Lung (tissue), 12 donors: ENCODE measurements around the gene CKLF. TPM values are rescaled to one million over a fixed set of nuclear protein-coding genes. Genes with fewer than 3 reads are reported as not detected.

Source experiments
- ATAC-seq: fragments of 200-7000 bp; cut with Tn5 transposase; one replicate; pipeline ENCODE4 v1.9.1; 2020; ENCODE audit warnings: moderate number of reproducible peaks; ENCODE audit not compliant: insufficient read depth, low FRiP score
- DNase-seq, 3 donors: peaks; one replicate each; pipeline ENCODE4 v3.0.0-alpha.2; 2013 to 2017
- H3K27ac ChIP-seq, 2 donors: one replicate each; pipeline ENCODE4 v1.5.1; 2013; ENCODE audit warnings: mild to moderate bottlenecking in 2 of 2, moderate library complexity in 2 of 2, control low read depth in 1 of 2, inconsistent platforms in 1 of 2, low read depth in 1 of 2, low read length in 1 of 2
- H3K27me3 ChIP-seq, 3 donors: one replicate each; pipeline ENCODE4 v1.5.1; 2013; ENCODE audit warnings: low read length in 2 of 3; ENCODE audit not compliant: control insufficient read depth in 3 of 3, insufficient read depth in 3 of 3
- H3K36me3 ChIP-seq, 4 donors: one replicate each; pipeline ENCODE4 v1.5.1; 2013; ENCODE audit warnings: low read length in 4 of 4, mild to moderate bottlenecking in 1 of 4, moderate library complexity in 1 of 4; ENCODE audit not compliant: control insufficient read depth in 4 of 4, insufficient read depth in 4 of 4
- H3K4me1 ChIP-seq, 5 donors: one replicate each; pipeline ENCODE4 v1.5.1; 2013; ENCODE audit warnings: low read length in 5 of 5, mild to moderate bottlenecking in 2 of 5, moderate library complexity in 1 of 5; ENCODE audit not compliant: control insufficient read depth in 5 of 5, insufficient read depth in 5 of 5
- H3K4me3 ChIP-seq: one replicate; pipeline ENCODE4 v1.5.1; 2013; ENCODE audit warnings: mild to moderate bottlenecking, control low read depth, moderate library complexity
- H3K9ac ChIP-seq, 2 donors: one replicate each; pipeline ENCODE4 v1.5.1; 2013; ENCODE audit warnings: low read length in 2 of 2, control low read depth in 1 of 2; ENCODE audit not compliant: insufficient read depth in 1 of 2
- H3K9me3 ChIP-seq, 4 donors: one replicate each; pipeline ENCODE4 v1.5.1; 2013; ENCODE audit warnings: low read length in 3 of 4, mild to moderate bottlenecking in 1 of 4, moderate library complexity in 1 of 4; ENCODE audit not compliant: control insufficient read depth in 4 of 4, insufficient read depth in 3 of 4
- WGBS, 2 donors: extraction: QIAGEN DNeasy Blood & Tissue Kit; methylation state at CpG; one replicate each; pipeline ENCODE4 v1.1.7; 2013; 5-methylcytosine and 5-hydroxymethylcytosine counted together
- polyA plus RNA-seq, 2 donors: library from polyadenylated mRNA; stranded (reverse); fragments of 200-250 nt; gene quantifications; one replicate each; pipeline ENCODE4 v1.2.1, GENCODE V29; 2013
- total RNA-seq, 2 donors: library from RNA; depleted of rRNA in 1 of 2; stranded (reverse); fragments of >200 nt in 1 of 2; gene quantifications; one replicate each; pipeline ENCODE4 v1.2.1, GENCODE V29; 2014 to 2021
- TF ChIP-seq, protein P1 (sequence below): IDR thresholded peaks from 2 replicates; pipeline ENCODE4 v1.5.1; 2012; ENCODE audit warnings: mild to moderate bottlenecking; ENCODE audit errors: control extremely low read depth, extremely low read depth
- donor health status: control.
- donor health status: control.
- donor health status: Bipolar disorder and iron deficiency.
- donor health status: healthy.
- donor health status: DM: yes; HTN: yes; CAD: no.

CKLF gene
- total and polyA plus RNA-seq, 4 donors, result 43.1 to 133 (median 46.2) TPM

GRCh38 chr16:66560107-66560506 is 7.7 kb downstream of the CKLF start:
- Histone ChIP-seq H3K4me3 (no peak overlapping the region), H3K27ac (no peak overlapping the region), H3K4me1 (peaks cover 0 to 3% (median 0%) of the 10 kb centered on the region in 5 donors), H3K36me3 (peaks cover 0 to 27% (median 17%) of the 10 kb centered on the region in 4 donors), H3K9ac (no peak overlapping the region), H3K27me3 (no peaks in the 10 kb centered on the region), H3K9me3 (no peaks in the 10 kb centered on the region)
- no peak for ATAC-seq
- no peak for DNase-seq
- TF ChIP-seq, protein P1, sequence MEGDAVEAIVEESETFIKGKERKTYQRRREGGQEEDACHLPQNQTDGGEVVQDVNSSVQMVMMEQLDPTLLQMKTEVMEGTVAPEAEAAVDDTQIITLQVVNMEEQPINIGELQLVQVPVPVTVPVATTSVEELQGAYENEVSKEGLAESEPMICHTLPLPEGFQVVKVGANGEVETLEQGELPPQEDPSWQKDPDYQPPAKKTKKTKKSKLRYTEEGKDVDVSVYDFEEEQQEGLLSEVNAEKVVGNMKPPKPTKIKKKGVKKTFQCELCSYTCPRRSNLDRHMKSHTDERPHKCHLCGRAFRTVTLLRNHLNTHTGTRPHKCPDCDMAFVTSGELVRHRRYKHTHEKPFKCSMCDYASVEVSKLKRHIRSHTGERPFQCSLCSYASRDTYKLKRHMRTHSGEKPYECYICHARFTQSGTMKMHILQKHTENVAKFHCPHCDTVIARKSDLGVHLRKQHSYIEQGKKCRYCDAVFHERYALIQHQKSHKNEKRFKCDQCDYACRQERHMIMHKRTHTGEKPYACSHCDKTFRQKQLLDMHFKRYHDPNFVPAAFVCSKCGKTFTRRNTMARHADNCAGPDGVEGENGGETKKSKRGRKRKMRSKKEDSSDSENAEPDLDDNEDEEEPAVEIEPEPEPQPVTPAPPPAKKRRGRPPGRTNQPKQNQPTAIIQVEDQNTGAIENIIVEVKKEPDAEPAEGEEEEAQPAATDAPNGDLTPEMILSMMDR, result no peak
- 79 to 86% methylated on average over 1 of the region's 1 CpG for WGBS, 2 donors

- H3K9ac ChIP-seq, result no peak overlapping the region
- H3K27me3 ChIP-seq, result no peaks in the 10 kb centered on the region
- peaks cover 0 to 32% (median 23%) of the 10 kb centered on the region in 4 donors for H3K36me3 ChIP-seq
- 85 to 93% methylated on average over 3 of the region's 3 CpGs for WGBS, 2 donors
- no peaks in the 10 kb centered on the region for H3K4me1 ChIP-seq
- DNase-seq (no peak), ATAC-seq (no peak)
- no peak overlapping the region for H3K27ac ChIP-seq
- H3K9me3 ChIP-seq, result peaks cover 0 to 2% (median 0%) of the 10 kb centered on the region in 4 donors
- H3K4me3 ChIP-seq, result no peak overlapping the region
- TF ChIP-seq, protein P1, result no peak
Measured at GRCh38 chr16:66561381-66562080, 9.2 kb downstream of the CKLF start.

GRCh38 chr16:66562409-66562808 is 10.0 kb downstream of the CKLF start:
- DNase-seq, result no peak
- Histone ChIP-seq H3K27ac (no peak overlapping the region), H3K9me3 (peaks cover 0 to 2% (median 0%) of the 10 kb centered on the region in 4 donors), H3K9ac (no peak overlapping the region), H3K27me3 (no peaks in the 10 kb centered on the region), H3K4me1 (no peaks in the 10 kb centered on the region), H3K36me3 (peaks cover 0 to 32% (median 26%) of the 10 kb centered on the region in 4 donors), H3K4me3 (no peak overlapping the region)
- WGBS, 2 donors, result 74 to 89% methylated on average over 1 of the region's 1 CpG
- ATAC-seq, result no peak
- TF ChIP-seq, protein P1, result no peak
